HG02938 (cell line): ENCODE results near the gene MB.

Experiments used
- ATAC-seq: cut with Tn5 transposase; IDR thresholded peaks from one replicate; pipeline ENCODE4 v1.9.1; 2021; ENCODE audit warnings: mild to moderate bottlenecking, moderate library complexity; ENCODE audit not compliant: unreplicated experiment

MB gene

GRCh38 chr22:35578836-35579575 is 38.1 kb downstream of the MB start:
- ATAC-seq = no peak

GRCh38 chr22:35577799-35578659 is 39.1 kb downstream of the MB start:
- no peak for ATAC-seq

GRCh38 chr22:35576671-35577070 is 40.5 kb downstream of the MB start:
- ATAC-seq = no peak

DNA sequence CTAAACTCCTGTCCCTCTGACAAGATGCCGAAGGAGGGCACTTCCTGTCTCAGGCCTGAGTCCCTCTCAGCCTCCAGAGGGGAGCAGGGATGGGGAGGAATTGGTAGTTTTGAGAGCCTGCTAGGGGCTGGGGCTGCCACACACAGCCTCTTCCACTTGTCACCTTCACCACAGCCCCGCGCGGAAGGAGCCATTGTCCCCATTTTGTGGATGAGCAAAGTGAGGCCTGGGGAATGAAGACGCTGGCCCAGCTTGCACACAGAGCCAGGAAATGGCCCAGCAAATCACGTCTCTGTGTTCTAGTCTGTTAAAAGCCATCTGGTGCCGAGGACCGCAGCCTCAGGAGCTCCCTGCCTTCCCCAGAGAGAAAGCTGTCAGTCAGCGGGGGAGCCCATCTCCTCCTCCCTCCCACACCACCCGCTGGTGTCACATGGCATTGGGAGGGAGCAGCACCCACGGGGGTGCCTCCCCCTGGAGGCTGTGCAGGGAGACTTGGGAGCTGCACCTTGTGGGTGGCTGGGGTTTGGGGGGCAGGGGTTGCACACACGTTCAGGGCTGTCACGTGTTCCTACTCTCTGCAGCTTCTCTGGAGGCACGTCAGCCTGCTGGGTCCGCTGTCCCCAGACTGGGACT is 41.9 kb downstream of the MB start:
- no peak for ATAC-seq

DNA sequence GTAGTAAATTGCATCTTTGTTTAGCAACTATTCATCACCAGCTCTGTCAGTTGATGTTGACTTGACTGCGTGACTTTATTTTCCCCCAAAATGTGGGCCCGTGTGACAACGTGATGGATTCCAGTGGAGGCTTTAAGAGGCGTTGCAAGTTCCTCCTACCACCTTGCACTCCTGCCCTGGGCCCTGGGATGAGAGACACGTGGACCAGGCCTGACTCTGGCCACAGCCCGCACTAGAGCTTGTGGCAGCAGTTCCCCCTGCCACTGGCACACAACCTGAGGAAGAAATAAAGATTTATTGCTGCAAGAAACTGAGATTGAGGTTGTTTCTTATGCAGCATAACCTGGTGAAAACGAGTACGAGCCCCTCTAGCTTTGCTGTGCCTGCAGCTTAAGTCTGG is 44.6 kb downstream of the MB start:
- no peak for ATAC-seq

- ATAC-seq = no peak
These were observed 46.4 kb downstream of the MB start for GRCh38 chr22:35570686-35571194.

DNA sequence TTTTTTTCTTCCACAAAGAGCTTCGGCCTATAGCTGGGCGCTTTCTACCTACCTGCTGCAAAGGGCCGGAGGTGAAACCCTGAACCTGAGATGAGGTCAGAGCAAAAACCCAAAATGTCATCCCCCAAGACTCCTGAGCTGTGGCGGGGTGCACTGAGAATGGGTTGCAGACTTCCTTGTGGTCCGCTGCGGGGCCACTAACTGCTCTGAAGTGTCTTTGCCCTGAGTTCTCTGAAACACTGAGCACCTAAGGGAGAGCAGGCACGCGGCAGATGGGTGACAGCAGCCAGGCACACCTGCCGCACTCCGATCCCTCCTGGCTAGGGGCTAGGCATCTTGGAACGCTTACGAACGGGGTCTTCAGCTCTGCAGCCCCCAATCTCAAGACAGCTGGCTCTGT is 47.2 kb downstream of the MB start:
- ATAC-seq = no peak

DNA sequence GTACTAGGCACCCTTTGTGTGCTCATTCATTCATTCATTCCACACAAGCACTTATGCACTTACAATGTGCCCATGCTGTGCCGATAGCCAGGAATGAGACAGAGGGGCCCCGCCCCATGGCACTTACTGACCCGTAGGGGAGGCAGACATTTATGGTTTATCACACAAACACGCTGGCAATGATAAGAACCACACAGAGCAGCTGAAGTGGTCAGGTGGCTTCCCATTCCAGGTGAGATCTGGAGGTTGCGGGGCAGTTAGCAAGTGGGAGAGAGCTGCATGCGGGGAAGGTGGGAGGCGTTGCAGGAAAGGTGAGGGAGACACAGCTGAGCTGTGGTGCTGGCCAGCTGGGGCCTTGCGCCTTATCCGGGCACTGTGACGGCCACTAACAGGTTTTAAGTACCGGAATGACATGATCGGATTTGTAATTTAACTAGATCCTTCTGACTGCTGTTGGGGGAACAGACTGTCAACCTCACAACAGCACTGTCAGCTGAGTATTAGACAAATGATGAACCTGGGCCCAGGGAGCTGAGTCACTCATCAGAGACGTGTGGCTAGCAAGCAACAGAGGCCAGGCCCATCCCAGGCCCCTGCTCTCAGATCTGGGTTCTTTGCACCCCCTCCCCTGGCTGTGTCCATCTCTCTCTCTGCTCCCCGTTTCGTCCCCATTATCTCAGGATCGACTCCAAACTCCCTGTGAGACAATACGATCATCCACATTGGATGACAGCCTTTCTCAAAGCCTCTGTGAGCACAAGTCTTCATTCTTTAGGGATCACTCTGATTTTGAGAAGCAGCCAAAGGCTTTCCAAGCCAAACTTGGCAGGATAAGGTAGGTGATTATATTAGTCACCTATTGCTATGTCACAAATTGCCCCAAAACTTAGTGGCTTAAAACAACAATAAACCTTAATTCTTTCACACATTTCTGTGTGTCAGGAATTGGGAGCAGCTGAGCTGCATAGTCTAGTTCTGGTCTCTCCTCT is 48.1 kb downstream of the MB start:
- ATAC-seq = no peak

DNA sequence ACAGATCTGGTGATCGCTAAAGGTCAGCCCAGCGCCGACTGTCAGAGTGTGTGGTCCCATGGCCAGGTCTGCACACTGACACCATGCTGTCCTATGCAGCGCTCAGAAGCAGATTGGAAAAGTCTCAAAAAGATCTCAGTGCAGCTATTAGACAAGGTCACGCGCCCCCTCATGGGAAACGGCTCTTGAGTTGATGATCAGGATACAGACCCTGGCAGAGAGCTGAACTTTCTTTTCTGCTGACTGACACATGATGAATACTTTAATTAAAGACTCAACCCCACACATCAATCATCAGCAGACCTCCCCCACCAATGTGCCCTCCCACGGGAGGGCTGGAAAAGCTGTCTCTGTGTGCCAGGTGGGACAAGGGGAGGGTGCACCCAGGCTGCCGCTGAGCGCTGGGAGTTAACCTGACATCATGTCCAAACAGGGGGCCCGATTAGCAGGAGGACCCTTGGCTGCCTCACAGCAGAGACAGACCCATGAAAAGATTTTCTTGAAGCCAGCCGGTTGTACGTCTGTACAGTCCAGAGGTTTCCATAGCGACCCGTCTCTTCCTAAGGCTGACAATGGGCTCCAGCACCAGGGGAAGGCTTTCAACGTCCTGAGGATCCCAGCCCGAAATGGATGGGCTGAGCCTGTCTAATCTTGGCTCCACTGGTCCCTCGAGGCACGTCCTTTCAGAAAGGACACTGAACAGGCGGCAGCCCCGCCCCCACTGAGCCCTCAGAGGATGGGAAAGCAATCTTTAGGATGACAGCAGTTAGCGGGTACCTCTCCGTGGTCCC is 49.6 kb downstream of the MB start:
- no peak for ATAC-seq

DNA sequence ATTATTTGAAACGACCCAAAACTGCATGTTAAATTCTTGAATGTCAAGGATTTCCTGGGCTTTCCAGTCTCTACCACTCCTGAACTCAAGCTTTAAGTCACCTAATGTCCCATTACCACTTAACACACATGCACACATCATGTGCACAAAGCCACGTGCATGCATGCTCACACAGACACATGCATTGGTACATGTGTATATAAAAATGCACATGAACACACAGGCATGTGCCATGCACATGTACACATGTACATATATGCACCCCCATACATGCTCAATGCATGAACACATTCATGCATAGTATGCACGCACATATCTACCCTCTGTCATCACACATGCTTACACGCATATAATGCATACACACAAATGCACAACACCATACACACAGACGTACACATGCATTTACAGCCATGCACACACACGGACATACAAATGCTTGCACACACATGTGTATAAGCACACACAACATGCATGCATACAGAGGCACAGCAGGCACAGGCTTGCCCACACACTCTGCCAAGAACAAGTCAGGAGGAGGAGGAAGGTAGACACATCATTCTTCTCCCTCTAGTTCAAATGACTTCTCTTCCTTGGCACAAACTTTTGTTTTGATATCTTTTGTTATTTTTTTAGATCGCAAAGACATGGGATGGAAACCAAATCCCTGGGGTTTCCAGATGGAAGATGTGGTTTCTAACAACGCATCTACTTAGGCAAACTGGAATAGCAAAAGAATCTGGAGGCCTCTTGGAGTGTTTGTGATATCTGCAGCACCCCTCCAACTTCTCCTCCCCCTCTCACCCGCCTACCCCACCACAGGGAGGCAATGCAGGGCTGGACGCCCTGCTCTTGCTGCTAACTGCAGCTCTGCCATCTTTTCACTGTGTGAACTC is 51.9 kb downstream of the MB start:
- no peak for ATAC-seq

DNA sequence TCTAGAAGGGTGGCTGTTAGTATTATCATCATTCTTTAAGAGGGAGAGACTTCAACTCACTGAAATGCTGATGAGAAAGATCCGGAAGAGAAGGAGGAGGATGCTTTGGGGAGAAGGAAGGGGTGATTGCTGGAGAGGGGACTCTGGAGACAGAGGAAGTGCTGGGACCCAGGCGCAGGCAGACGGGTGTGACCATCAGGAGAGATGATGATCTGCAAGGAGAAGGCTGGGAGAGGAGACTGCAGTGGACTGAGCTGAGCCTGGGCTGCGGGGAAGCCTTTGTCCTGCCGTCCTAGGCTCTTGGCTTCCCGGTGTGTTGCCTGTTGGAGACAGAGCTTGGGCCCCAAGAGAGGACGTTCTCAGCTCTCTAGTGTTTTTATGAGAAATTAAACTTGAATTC is 53.9 kb downstream of the MB start:
- ATAC-seq = no peak

GRCh38 chr22:35561796-35562526 is 55.2 kb downstream of the MB start:
- no peak for ATAC-seq

DNA sequence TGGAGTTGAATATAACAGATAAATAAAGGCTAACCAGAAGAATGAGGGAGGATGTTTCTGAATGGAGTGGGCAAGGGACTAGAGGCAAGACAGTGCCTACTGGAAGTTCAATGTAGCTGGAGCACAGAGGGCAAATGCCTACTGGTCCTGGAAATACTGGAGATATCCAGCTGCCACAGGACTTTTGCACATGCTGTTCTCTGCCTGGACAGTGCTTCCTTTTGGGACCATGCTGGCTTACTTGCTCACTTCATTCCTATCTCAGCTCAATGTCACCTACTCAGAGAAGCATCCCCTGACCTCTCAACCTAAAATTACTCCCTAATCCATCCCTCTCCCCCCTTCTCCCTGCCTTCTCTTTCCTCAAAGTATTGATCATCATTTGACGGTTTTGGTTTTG is 56.3 kb downstream of the MB start:
- no peak for ATAC-seq

DNA sequence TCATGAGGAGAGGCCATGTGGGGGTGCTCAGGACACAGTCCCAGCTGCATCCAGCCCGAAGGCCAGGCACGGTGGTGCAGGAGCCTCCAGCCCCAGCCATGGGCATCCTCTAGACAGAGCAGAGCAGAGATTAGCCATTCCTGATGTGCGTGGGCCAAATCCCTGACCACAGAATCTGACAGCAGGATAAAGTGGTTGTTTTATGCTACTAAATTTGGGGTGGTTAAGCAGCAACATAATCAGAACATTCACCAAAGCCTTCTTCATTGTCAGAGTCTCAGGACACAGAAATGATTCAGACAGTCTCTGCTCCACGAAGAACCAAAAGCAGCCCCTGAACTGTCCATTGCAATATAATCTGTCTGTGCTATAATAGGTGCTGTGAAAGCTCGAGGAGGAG is 56.8 kb downstream of the MB start:
- ATAC-seq = no peak

- ATAC-seq = no peak
These were observed 57.6 kb downstream of the MB start for GRCh38 chr22:35559354-35560005.

GRCh38 chr22:35558719-35559118 is 58.4 kb downstream of the MB start:
- no peak for ATAC-seq

GRCh38 chr22:35558031-35558430 is 59.1 kb downstream of the MB start:
- no peak for ATAC-seq
